ENCODE results near the gene IL15.

DNA sequence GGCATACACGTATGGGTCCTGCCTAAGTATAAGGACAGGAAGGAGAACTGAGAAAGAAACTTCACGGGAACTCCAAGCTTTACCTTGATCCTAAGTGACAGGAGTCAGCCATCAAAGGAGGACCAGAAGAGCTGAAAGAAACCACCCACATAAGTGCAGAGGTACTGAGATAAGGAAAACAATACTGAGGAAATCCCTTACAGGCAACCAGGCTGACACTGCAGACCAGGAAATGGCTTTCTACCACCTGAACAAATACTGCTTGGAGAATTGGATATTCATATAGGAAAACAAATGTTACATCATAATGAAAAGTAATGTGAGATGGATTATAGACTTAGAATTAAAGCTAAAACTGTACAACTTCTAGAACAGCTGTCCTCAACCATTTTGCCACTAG, 127.0 kb downstream of the IL15 start:
- TF ChIP-seq, protein P1, sequence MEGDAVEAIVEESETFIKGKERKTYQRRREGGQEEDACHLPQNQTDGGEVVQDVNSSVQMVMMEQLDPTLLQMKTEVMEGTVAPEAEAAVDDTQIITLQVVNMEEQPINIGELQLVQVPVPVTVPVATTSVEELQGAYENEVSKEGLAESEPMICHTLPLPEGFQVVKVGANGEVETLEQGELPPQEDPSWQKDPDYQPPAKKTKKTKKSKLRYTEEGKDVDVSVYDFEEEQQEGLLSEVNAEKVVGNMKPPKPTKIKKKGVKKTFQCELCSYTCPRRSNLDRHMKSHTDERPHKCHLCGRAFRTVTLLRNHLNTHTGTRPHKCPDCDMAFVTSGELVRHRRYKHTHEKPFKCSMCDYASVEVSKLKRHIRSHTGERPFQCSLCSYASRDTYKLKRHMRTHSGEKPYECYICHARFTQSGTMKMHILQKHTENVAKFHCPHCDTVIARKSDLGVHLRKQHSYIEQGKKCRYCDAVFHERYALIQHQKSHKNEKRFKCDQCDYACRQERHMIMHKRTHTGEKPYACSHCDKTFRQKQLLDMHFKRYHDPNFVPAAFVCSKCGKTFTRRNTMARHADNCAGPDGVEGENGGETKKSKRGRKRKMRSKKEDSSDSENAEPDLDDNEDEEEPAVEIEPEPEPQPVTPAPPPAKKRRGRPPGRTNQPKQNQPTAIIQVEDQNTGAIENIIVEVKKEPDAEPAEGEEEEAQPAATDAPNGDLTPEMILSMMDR (IDR thresholded peaks at IDR 0.05; ENCODE audit: low read depth, low read length, poor library complexity, severe bottlenecking), result no peak
- TF ChIP-seq EZH2phosphoT487 (IDR thresholded peaks at IDR 0.05; ENCODE audit: borderline replicate concordance, low read length), result no peak

All from DOHH2 (cell line).